ENCODE measurements around the gene CA10.

Gene CA10

DNA sequence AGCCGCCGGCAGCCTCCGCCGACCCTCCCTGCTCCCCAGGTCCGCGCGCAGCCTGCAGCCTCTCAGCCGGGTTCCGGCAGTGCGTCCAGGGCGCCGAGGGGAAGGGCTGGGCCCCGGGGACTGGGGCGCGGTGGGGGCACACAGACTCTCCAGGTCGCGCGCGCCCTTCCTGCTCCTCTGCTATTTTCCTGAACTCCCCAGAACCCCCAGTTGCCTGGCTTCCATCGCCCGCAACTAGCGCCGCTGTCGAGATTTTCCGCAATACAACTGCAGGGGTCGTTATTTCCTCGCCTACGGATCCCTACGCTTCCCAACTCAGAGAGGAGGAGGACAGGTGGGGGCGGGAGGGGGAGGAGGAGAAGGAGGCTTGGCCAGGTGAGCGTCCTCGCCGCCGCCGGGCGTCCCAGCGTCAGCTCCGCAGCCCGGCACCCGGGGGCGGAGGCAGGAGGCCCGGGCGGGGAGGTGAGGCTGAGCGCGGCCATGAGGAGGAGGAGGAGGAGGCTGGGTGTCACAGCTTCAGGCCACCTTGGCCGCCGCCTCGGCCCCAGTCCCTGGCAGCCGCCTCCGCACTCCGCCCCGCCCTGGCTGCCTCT lies at the start of gene CA10:
Gene CA10 (minus strand): TSS at position 265 of the 593 bp plus-strand sequence.
- DNase-seq, result no peak

DNA sequence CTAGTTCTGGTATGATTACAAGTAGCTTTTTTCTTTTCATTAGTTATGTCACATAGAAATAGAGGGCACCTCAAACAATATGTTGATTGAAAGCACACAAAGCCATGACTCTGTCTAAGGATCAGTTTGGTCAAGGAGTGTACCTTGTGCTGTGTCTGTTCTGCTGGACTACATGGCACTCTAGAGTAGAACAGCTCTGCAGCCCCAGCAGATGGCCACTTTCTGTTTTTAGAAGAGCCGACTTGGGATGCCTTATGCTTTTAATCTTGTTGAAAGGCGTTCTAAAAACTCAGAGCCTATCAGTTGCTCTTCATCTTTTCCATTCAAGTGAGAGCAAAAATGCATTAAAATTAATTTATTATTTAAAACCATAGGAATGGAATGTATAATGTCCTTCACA lies 49.3 kb upstream of the CA10 start:
- no peak for DNase-seq

DNA sequence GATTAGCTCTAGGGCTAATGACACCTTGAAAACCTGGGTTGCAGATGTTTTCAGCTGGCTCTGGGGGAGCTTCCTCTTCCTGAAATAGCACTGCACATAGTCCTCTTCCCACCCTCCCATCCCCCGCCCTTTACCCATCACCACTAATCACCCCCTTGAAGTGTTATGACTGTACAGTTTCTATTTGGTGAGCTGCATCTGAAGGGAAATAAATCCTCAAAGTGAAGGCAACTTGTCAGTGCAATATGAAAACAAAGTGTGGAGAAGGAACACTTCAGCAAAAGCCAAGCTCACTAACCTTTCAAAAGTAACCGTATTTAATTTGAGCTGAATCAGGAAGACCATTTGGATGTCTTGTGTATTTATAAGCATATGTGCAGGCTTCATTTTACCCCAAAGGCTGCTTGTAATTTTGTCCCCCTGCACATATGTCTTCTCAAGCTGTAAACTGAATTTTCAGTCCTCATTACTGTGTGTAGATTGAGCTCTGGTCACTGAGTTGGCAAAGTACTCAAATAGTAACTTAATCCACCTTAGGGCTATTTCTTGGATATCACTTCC lies 44.1 kb upstream of the CA10 start:
- no peak for DNase-seq

DNA sequence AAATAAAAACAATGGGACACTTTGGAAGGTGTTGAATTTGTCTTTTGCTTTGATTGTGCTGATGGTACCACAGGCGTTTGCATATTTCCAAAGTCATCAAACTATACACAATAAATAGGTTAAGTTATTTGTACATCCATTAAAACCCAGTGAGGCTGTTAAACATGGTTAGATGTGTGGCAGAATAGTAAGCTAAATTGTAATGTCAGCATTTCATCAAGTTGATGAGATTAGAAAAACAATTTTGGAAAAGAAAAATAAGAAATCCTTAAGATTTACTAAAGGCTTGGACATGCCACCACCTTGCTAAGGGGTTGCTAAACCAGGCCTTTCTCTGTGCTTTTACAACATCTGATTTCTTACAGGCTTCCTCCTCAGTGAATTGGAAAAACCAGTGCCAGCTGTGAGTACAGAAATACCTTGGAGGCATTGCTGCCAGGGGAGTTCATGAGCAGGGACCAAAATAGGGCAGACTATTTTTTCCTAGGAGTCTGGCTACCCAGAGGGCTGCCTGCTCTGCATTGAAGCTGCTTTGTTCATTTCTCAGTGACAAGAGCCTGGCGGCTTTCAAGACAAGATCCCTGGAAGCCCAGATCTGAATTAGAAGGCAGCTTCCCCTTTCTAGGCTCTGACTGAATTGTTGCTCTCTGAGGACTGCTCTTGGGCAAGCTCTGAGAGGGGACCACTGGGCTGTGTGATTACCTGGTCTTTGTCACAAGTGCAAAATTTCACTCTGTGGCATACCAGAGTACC lies 43.4 kb upstream of the CA10 start:
- DNase-seq, result no peak

DNA sequence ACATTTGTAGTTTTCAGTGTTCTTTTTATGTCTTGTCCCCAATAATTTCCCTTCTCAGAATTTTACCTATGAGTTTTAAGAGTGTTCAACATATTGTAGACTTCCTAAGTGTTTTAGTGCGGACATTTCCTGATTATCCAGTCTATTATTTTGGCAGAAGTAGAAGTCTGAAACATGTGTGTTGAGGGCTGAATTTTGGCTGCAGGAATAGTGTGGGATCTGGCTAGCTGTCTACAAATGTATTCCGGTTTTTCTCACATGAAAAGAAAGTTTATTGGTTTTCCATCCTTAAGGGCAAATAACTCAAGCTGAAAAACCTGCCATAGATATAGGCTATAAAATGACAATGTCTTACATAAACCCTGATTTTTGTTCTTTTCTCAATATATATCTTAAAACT lies 33.0 kb upstream of the CA10 start:
- no peak for DNase-seq

DNA sequence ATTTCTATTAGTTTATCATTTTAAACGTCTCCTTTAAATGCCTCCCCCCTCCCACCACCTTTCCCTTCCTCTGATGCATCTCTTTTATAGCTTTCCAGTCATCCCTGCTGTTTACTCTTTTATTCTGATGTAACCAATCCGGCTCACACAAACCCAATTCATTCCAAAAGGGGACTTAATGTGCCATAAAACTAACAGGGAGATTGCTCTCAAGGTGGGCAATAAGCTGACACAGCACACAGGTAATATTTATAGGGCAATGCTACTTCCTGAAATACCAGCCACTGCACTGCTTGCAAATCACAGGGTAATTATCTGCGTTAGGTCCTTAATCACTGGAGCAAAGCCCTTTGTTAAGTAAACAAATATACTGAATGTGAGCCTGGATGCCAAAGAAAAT lies 23.3 kb upstream of the CA10 start:
- no peak for DNase-seq

DNA sequence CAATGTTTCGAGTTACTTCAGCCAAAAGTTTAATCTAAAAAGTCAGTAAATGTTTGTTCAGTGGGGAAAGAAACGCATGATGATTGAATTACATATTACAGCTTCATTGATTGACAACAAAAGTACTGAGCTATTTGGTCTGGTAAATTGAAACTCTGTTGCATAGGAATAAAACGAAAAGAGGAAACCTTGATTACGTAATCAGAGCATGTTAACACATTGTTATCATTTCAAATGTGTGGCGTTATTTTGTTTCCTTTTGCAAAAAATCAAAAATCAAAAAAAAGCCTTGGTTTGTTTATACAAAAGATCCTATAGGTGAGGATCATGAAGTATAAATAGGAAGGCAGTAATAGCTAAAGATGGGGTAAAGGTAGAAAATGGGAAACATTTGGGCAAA lies 19.5 kb upstream of the CA10 start:
- no peak for DNase-seq

DNA sequence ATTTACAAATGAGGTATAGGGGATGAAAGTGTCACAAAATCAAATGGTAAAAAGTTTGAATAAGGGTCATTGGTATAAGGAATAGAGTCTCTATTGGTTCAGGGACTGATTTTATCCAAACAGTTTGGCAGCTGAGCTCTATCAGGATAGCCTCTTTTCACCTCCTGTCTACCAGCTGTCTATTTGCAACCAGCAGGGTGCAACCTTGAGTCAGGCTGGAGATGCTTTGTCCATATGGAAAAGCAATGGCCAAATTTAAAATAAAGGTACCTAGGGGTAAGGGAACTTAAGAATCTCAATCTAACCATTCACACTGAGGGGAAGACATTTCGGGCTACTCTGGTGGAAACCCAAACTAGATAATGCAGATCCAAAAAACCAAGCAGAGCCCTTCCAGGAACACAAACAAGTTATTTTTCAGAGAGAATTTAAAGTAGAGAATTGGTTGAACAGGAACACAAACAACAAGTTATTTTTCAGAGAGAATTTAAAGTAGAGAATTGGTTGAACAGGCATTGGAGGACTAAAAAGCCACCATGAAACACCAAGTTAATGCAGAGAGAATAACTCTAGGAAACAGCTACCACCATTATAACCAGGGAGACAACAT lies 12.6 kb upstream of the CA10 start:
- peak in 1 of 2 experiments; percentile 5 for DNase-seq

DNA sequence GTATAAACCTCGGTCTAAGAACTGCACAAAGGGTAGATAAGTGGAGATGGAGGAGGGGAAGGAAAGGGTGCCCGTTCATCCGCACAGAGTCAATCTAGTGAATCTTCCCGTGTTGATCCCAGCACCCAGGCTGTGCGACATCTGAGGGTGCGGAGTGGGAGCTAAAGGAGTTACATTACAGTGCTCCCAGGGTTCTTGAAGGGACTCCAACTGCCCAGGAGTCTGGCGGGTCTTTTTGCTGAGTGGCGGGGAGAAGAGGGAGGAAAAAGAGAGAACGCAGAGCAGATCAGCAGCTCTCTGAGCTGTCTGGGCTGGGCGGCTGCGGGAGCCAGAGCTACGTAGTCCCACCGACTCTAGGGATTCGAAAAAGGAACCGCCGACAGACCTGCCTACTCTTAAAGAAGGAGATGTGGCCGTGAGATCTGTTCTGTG lies 1.6 kb upstream of the CA10 start:
- no peak for DNase-seq

DNA sequence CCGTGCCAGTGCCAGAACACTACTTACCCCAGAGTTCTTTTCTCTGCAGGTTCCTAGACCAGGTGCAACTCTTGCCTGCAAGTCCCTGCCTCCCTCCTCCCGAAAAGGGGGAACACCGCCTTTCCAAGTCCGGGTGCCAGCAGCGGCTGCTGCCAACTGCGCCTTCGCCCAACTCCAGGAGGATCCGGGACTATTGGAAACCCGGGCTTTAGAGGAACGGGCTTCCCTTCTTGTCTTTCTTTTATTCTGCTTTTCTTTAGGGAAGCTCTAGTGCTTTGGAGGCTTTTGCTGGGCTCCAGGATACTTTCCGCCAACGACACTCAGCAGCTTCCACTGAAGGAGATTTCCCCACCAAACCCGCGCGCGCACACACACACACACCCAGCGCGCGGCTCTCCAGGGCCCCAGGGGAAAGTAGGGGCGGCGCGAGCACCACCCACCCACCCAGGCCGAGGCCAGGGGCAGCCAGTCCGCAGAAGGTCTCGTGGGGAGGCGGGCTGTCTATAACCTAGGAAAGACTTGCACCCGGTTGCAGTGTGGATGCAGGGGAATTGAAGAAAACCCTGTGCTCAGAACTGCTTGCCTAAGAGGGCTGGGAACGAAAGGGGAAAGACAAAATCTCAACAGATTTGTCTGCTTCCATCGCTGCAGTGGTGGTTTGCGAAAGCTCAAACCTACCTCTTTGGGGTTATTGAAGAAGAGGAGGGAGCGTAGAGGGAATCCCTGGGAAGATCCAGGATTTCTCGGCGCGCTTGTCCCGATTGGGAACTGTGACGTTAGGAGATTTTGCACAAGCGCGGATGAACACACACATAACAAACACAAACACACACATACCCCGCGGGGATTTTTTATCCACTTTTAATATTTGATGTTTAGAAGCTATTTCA lies 977 bp upstream of the CA10 start:
- no peak for DNase-seq

DNA sequence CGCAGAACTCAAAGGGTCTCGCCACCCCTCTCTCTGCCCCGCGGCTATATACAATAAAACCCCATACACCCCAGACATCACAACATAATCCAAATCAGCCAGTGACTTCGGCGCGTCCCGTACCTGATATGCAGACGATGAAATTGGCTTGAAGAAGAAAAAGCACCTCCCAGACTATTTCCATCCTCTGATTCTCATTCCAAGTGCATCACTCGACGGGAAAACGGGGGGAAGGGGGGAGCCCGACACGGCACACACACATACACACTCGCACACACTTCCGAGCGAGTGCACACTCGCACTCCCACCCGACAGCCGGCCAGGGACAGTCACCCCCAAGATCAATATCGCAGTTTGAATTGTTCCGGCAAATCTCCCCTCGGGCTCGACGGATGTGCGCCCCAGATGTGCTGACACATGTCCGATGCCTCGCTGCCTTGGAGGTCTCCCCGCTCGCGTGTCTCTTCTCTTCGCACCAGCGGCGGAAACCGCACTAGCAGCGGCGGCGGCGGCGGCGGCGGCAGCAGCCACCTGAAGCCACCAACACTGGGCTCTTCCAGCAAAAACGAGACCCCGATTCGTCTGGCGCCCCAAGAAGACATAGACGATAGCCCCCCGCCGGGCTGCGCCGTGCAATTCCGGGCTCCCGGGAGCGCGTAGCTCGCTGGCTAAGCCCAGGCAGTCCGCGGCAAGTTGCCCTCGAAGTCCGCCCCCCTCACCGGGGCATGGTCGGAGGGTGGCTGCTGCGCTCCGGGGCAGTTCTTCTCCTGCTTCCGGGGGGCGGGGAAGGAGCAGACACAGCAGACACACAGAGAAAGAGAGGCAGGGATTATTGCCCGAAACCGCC lies 688 bp downstream of the CA10 start:
- DNase-seq, result no peak

DNA sequence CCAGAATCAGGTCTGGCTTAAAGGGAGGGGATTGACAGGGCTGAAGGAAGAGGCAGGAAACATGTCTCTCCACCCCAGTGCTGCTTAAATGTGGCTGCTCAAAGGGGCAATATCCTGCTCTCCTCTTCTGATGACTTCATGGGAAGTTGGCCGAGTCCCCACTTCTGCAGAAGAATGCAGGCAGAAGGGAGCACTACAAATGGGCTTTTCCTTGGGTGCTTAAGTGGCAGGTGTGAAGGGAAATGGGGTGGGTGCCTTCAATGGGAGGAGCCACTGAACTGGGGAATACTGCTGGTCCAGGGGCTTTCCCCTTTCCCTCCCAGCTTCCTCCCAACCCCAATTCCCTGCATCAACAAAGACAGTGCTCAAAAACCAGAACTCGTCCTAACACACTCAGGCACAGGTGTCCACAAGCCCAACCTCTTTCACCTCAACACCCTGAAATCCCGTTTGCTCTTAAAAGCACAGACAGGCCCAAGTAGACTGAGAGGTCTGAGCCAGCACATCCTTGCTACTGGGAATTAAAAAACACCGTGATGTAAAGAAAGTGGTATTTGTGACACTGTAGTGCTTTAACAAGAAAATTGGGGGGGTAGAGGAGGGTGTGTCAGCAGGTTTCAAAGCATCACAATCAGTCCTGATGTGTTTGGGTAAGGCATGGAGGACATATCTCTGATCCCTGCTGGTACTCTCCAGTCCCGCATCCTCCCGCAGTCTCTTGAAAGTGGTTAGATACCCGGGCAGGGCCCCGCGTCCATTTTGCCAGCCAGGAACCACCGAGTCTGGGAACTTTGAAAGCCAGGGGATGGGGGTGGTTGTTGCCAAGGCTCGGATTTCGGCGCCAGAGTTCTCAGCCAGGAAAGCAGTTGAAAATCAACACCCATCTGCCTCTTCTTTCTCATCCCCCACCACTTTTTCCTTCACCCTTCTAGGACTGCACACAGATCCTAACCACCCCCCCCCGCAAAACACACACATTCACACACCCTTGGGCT lies 1.6 kb downstream of the CA10 start:
- DNase-seq, result no peak

DNA sequence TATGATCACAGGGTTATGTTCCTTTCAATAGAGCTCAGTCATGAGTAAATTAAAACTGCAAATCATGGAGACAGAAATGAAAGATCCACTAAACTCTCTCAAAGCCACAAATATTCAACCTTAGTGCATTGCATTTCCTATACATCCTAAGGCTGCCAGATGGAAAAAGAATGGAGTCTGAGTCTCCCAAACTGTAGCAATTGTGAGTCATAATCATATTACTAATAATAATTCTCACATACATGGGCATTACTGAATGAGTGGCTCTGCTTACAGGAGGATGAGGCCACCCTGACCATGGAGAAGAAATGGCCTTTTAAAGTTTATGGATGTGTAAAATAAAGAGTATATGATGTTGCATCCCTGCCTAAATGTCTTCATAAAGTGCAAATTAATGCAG lies 3.2 kb downstream of the CA10 start:
- DNase-seq, result no peak

DNA sequence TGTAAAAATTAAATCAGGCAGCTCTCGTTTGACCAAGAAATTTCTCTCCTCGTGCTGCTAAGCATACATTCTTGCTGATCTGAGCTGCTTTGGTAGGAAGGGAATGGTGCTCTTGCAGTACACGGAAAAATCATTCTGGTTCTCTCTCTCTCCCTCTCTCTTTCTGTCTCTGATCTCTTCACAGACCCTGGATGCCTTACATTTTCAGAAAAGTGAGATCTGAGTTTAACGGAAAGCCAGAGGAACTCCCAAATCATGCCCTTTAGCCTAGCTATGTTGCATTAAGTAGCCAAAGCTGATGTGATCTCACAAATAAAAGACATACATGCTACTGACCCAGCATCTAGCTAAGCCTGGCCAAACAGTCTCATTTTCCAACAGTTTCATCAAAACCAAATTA lies 4.0 kb downstream of the CA10 start:
- DNase-seq, result no peak

DNA sequence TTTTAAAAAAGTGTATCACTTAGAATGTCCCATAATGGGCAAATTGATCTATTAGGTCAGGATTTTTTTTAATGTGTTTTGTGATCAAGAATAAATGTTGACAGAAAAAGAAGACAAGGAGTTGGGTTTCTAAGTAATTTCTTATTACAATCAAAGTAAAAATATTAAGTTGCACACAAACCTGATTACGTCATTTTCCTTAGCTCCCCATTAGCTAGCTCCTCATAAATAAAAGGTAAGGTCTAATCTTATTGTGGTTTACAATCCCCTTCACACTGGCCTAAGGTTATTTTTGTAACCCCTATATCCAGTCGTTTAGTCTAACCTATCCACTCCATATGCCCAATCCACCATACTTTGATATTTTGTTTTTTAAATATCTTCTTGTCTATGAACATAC lies 7.6 kb downstream of the CA10 start:
- no peak for DNase-seq

DNA sequence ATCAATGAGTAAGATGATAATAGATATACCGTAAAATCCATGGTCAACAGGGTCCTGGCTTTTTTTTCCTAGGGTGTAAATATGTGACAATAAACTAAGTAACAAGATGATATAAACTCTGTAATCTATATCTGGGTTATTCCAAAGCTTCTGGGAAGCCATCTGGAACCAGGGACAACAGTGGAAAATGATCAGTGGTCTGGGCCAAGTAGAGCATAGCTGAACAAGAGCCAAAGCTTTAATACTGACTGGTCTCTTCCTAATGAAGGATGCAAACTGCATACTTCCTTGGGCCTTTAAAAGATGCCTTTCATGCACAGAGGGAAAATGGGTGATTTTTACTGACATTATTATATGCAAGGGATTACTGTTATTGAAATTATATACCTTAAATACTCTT lies 8.9 kb downstream of the CA10 start:
- DNase-seq, result no peak

DNA sequence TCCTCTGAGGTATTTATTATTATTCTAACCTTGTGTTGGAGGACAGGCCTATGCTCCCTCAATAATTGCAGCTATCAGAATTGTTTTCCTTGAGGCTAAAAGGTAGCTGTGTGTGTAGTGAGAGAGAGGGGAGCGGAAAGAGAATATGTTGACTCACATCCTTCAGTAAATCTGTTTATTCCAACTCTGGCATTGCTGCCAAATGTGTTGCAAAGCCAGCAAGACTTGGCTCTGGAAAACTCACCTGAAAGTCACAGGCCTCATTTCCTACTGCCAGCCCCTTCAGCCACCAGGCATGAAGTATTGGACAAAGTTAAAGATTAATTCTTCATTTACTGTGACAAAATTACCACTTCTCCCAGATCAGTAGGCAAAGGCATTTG lies 9.6 kb downstream of the CA10 start:
- no peak for DNase-seq

DNA sequence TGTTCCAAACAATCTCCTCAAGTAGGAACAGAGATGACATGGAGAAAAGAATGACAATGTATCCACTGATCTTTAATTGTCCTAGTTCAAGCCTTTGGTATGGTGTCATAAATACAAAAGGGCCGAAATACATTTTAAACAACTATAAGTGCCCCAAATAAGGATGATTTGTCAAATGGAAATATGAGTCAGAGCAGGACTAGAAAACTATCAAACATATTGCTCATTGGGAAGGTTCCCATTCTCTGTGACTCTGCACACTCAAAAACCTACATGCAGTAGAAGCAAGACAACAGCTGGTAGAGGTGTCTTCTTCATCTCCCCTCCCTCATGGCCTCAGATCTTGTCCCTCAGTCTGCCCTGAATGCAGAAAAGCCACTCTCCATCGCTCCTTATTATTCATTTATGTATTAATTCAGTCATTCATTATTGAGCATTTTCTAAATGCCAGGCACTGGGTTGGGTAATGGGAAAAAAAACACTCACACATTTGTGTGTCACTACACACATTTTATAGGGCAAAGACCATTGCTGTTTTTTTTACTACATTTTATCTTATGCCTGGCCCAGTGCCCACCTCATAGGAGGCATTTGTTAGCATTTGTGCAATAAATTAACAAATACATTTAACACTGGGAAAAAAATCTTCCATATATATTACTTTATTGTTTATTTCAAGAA lies 10.1 kb downstream of the CA10 start:
- no peak for DNase-seq

DNA sequence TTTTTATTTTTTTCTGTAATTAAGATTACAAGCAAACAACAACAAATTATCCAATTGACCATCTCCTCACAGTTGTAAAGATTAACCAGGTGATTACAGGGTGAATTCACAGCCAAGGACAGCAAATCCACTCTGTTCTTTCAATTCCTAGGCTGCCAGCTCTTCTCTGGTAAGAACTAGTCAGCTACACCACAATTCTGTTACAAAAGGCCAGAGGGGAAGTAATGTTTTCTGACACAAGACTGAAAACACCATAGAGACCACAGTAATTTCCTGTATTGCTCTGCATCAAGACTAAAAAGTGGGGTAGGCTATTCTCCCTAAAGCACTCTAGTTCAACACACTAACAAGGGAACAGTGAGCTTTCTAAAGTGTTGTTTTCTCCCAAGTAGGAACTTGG lies 10.6 kb downstream of the CA10 start:
- no peak for DNase-seq

DNA sequence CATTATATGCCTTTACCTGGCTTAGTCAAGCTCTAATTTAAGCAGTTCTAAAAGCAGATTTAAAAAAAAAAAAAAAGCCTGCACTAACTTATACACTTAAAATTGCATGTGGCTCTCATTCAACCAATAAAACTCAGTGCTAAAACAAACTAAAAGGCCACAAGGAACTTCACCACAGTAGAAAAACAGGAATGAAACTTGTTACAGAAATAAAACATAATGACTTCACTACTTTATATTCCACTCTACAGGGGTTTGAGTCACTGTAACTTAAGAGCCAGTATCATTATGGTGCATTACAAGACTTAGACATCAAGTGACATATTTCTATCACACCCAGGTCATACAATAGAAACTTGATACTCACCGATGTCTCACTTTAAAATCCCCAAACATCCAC lies 11.1 kb downstream of the CA10 start:
- no peak for DNase-seq
